ENCODE results near the gene PCDH9.

GRCh38 chr13:66835040-66835628 is 395.0 kb downstream of the PCDH9 start:
- TF ChIP-seq CTCF (IDR thresholded peaks at IDR 0.05) = peak in 1 of 4 donors; percentile 13
- TF ChIP-seq POLR2A (IDR thresholded peaks at IDR 0.05) = no peak

Measured in right lobe of liver (tissue), 4 donors.